GM19023 (cell line): ENCODE data around the gene RESP18.
"Not testable (repeated sequence)": the region's sequence is repeated elsewhere in the genome, so short reads cannot be mapped to it uniquely, and the experiment has no call there.

Experiments
- ATAC-seq: cut with Tn5 transposase; IDR thresholded peaks from one replicate; pipeline ENCODE4 v1.9.1; 2021; ENCODE audit warnings: mild to moderate bottlenecking, moderate library complexity; ENCODE audit not compliant: unreplicated experiment

RESP18 gene

DNA sequence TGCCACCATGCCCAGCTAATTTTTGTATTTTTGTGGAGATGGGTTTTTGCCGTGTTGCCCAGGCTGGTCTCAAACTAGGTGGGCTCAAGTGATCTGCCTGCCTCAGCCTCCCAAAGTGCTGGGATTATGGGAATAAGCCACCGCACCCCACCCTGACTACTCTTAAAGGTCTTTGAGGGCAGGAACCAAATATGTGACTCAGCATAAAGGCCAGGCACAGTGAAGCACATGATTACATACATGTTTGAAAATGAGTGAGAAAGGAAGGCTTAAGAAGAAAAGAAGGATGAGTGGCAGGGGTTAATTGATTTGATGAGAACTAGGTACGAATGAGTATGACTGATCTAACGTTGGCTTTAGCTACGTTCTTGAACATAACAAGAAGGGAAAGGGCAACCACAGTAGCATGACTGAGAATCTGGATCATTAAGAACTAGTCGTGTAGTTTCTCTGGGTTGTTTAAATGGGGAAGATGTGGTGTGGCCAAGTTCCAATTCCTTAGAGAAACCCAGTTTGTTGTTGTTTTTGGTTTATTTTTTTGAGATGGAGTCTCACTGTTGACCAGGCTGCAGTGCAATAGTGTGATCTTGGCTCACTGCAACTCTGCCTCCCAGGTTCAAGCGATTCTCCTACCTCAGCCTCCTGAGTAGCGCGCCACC is 6.8 kb downstream of the RESP18 start:
- ATAC-seq, result no peak

DNA sequence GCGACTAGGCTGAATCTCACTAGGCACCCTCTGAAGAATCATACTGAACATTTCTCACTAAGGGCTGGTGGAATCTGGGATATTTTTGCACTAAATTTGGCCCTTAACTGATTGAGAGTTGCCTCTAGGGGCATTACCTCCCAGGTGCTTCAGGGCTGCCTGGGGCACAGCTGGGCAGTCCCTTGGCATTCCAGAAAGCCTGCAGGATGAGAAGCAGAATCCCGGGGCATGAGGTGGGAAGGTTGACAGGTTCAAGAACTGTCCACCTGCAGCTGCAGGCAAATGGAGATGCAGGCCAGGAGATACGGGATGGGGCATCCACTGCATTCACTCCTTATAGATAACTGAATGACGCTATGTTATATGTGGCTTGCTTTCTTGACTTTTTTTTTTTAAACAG is 7.4 kb downstream of the RESP18 start:
- no peak for ATAC-seq

DNA sequence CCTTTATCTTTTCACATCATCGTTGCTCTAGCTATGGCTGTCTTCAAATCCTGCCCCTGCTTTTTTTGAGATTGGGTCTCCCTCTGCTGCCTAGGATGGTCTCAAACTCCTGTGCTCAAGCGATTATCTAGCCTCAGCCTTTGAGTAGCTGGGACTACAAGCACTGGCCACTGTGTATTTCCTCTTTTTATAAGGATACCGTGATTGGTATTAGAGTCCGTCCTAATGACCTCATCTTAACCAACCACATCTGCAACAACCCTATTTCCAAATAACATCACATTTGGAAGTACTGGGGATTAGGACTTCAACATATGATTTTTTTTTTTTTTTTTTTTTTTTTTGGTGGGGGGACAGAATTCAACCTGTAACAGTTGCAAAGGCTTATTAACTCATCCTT is 9.1 kb downstream of the RESP18 start:
- ATAC-seq, result no peak

DNA sequence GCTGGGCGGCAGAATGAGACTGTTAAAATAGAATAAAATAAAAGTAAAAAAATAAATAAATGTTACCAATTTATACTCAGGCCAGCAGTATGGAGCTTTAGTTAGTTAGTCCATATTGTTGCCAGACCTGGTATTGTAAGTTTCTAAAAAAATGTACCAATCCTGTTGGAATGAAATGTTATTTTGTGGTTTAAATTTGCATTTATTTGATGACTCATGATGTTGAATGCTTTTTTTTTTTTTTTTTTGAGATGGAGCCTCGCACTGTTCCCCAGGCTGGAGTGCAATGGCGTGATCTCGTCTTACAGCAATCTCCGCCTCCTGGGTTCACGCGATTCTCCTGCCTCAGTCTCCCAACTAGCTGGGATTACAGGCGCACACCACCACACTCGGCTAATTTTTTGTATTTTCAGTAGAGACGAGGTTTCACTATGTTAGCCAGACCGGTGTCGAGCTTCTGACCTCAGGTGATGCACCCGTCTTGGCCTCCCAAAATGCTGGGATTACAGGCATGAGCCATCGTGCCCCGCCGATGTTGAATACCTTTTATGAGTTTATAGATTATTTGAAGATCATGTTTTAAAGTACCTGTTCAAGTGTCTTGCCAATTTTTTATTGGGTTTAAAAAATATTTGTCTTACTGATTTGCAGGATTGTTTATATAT is 17.6 kb downstream of the RESP18 start:
- ATAC-seq, result no peak

DNA sequence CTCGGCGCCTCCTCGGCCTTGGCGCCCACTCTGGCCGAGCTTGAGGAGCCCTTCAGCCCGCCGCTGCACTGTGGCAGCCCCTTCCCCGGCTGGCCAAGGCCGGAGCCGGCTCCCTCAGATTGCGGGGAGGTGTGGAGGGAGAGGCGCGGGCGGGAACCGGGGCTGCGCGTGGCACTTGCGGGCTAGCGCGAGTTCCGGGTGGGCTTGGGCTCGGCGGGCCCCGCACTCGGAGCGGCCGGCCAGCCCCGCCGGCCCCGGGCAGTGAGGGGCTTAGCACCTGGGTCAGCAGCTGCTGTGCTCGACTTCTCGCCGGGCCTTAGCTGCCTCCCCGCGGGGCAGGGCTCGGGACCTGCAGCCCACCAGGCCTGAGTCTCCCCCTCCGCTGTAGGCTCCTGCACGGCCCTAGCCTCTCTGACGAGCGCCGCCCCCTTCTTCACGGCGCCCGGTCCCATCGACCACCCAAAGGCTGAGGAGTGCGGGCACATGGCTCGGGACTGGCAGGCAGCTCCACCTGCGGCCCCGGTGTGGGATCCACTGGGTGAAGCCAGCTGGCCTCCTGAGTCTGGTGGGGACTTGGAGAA is 19.8 kb downstream of the RESP18 start:
- ATAC-seq, result not testable (repeated sequence)

DNA sequence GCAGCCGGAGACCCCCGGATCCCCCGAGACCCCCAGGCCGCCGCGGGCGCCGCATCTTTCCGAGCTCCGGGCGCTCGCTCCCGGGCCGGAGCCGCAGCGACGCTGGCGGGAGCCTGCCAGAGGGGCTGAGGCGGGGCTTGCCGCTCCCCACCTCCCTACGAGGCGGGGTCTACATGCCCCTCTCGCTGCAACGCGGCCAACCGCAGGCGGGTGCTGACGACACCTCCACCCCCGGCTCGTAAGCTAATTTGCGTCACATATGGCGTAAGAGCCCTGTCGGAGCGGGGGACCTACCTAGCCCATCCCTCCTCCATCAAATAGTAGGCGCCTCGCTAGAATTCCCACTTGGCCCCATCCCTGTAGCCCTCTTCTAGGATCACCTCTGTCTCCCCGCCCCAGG is 23.3 kb downstream of the RESP18 start, which contains the start of gene PTPRN:
Gene PTPRN (minus strand): TSS at position 124 of the 400 bp plus-strand sequence. CDS start 69 bp downstream, at position 55.
- ATAC-seq, result no peak

DNA sequence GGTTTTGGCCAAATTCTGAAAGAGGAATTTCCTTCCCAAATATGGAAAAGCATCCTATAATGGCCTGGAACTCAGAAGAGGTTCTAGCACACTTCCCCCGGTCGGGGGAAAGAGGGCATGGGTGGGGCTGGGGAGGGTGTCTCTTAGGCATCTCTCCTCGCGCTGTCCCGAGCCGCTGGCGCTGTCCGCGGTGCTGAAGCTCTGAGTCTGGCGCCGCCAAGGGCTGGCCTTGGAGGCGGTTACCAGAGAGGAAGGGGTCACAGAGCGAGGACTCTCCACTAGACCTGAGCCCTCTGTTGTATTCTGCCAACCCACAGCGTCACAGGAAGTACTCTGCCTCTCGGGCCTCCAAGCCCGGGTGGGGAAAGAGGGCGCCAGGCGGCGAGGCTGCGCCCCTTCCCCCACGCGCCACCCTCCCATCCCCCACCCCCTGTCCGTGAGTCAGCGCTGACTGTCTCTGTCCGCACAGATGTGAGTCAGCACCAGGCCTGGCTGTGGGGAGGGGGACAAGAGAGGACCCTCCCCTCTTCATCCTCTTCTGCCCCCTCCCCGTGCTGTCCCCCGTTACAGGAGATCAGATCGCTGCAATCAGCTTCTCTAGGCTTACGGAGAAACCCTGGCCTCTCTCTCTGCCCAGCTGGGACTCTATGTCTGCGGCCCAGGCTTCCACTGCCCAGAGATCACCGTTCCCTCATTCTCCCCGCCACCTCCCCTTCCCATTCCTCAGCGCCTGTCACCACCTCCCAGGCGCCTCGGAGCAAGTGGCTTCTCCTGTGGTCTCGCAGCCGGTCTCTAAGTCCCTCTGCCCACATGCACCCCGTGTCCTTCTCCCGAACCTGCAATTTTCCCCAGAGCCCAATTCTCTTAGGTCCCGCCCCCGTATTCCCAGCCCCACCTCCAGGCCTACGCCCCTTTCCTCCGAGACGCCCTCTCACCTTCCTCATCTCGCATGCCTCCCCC is 24.1 kb downstream of the RESP18 start:
- no peak for ATAC-seq

DNA sequence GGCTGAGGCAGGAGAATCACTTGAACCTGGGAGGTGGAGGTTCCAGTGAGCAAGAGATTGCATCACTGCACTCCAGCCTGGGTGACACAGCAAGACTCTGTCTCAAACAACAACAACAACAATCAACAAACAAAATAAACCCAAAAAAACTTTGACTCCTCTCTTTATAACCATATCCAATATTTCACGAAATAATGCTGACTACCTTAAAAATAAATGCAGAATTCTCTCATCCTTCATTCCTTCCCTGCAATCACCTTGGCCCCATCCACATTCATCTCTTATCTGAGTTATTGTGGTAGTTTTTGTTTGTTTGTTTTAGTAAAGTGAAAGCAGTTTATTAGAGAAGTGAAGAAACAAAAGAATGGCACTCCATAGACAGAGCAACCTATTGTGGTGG is 26.5 kb downstream of the RESP18 start:
- ATAC-seq, result no peak

DNA sequence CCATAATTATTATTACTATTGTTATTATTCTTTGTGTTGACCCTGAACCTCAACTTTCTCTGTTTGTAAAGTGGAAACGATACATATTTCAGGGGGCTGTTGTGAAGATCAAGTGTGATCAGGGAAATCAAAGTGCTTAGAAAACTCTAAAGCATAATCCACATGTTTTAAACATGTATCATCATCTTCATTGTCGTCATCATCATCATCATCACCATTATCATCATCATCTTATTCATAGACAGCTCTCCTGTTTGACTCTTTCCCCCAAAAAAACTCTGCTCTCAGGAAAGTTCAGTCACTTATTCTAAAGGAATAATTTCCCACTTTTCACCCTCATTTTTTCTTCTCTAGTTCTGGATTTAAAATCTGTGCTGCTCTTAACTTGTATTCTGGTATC is 28.3 kb downstream of the RESP18 start:
- no peak for ATAC-seq

DNA sequence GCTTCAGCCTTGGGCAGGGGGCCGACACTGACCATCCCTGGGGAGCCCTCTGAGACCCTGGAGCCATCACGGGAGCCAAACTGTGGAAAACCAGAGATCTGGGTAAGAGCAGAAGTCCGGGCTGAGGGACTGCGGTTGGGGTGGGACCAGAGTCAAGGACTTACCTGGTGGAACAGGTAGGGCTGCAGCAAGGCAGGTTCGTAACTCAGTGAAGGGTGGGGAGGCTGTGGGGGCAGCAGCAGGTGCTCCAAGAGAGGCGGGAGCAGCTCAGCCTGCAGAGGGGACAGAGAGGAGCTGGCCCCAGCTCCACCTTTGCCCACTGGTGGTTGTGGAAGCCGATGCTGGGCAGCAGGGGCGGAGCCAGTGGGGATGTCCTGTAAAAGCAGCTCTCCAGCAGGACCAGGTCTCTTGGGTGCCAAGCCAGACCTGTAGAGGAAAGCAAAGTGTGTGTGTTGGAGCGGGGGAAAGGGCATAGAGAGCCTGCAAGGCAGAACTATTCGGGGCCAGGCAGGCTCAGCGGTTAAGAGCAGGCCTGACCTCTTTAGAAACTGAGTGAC is 30.1 kb downstream of the RESP18 start:
- no peak for ATAC-seq

DNA sequence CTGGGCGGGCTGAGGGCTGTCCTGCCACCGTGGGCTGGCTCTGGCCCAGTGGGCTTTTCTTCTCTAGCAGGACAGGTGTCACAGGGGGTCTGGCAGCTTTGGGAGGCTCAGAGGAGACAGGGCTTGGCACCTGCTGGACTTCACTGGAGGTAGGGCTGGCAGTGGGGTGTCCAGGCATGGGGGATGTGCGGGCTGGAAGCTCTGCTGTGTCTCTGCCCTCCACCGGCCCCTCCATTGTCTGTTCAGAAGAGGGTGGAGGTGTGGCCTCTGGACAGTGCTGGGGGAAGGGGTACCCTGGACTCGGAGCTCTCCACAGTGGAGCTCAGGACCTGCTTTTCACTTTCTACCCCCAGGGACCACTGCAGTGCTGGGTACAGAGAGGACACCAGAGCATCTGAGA is 32.5 kb downstream of the RESP18 start:
- no peak for ATAC-seq

DNA sequence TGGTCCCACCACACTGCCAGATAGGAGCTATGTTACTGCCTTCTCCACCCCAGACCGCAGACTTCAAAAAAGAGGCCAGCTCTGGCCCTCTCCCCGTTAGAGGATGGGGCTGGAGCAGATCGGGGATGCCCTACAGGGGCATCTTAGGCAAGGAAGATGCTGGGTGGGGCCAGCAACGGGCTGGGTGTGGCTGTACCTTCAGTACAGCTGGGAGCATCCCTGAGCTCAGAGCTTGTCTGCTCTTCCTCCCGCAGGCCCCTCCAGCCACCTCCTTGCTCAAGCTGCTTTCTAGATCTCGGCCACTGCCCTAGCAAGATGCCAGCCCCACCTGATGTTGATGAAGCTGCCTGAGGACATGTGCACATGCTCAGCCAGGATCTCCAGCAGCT is 33.2 kb downstream of the RESP18 start:
- ATAC-seq, result no peak

DNA sequence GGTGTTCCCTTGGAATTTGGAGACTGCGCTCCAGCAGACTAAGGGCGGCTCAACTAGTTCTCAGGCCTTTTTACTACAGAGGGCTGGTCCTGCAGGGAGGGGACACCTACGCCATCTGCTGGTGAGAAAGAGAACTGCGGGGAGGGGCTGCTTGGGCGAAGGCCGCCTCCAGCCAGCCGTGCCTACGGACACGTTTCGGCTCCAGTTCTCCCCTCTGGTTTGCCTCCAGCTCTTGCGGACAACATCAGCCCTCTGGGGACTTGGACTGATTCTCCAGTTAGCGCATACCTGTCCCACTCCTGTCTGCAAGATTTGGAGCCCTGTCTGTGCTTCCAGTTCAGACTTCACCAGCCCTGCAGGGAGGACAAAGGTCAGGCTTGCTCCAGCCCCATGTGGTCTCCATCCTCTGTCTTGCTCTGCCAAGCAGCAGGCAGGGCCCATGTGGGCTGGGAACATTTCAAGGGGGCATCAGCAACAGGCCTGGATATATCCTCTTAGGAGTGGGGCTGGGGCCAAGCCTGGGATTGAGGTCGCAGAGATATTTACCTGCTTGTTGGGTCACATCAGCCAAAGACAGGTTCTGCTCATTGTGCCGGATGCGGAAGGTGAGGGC is 33.7 kb downstream of the RESP18 start:
- peak; percentile 51 for ATAC-seq

DNA sequence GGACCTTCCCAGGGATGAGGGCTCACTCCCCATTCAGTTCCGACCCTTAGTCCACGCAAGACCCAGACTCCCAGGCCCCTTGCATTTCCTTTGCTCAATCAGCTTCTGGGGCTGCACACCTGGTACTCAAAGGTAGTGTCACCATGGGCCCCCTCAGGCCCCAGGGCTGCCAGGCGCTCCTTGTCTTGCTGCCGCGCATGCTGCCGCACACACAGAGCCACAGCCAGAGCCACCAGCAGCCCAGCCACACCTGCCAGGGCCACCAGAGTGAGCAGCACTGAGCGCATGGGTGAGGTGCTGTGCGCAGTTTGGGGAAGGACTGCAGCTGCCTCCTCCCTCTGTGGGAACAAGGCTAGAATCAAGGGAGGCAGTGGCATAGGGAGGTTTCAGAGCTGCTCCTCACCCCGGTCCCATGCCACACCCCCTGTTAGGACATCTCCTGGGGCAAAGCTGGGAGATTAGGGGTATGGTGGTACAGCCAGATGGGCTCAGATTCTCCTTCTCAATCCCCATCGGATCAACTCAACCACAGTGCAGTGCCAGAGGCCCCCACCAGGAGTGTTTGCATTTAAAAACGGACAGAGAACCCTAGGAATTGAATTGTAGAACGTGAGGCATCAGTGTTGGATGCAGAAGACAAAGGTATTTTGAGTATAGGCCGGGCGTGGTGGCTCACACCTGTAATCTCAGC is 34.6 kb downstream of the RESP18 start:
- no peak for ATAC-seq

DNA sequence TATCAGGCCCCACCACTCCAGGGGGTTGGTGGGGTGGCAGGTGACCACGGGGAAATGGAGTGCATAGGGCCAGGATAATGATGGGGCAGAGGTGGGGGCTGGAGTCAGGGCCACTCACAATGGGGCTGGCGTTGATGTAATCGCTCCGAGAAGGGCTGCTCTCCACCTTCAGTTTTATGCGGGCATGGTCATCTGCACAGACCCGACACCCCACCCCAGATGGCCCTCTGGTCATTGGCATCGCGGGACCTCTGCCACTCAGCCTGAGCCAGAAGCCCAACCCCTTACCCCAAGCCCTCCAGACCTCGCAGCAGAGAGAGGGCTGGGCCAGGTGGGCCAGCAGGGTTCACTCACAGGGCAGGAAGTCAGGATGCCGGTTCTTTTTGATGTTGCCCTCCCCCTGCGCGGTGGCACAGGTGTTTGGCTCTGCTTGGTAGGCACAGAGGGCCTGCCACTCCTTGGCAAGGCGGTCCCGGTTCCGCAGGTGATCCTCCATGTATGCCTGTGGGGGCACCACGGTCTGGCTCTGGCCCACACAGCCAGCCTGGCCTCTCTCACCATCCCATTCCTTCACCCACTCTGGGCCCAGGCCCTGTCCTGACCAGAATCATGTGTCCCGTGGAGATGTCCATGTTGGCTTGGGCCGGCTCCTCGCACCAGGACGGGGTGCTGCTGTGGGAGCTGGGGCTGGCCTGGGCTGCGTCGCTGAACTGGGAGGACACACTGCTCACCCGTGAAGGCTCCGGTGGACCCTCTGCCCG is 35.7 kb downstream of the RESP18 start:
- no peak for ATAC-seq

DNA sequence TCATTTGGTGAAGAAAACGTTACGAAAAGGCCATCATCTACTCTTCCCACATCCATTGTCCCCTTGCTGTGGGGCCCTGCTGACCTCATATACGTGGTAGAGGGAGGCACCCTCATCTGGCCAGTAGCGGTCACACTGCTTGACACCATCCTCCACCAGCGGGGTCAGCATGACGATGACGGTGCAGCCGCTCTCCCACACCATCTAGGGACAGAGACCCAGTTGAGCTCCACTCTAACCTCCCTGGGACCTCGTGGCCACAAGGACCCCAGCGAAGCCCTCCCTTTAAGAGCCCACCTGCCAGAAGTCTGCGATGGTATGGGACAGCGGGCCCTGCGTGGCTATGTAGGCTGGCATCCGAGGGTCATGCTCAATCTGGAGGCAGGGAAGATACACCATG is 36.4 kb downstream of the RESP18 start:
- no peak for ATAC-seq

DNA sequence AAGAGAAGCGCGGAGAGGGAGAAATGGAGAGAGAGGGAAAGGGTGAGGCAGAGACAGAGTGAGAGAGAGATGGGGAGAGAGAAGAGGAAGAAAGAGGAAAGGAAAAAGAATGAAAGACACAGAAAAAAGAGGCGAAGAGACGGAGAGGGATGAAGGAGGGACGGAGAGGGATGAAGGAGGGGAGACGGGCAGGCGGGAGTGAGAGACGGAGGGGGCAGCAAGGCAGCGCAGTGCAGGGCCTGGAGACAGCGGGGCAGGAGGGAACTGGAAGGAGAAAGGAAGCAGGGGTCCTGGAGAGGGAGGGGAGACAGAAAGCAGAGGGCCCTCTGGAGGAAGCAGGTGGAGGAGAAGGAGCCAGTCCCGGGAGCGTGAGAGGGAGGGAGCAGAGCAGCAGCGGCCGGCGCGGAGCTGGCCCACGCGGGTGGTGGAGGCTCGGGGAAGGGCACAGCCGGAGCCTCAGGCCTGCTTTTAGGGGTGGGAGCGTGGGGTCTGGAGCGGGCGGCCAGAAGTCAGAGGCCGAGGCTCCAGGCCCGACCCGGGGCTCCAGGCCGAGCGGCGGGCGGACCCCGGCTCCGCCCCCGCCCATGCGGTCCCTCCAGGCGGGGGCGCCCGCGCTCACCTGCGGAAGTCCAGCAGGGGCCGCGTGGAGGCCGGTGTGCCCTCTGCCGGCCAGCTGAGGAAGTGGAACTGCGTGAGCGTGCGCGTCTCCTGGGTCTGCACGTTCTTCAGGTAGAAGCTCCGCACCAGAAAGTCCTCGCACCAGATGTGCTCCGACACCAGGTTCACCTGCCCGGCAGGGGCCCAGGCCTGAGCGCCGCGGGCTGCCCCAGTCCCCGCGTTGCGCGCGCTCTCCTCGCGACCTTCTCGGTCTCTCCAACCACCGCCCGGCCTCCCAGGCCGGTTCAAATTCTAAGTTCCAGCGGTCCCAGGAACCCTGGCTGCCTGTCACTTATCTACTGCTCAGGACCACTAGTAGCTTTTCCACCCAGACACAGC is 37.9 kb downstream of the RESP18 start:
- peak; percentile 85 for ATAC-seq

DNA sequence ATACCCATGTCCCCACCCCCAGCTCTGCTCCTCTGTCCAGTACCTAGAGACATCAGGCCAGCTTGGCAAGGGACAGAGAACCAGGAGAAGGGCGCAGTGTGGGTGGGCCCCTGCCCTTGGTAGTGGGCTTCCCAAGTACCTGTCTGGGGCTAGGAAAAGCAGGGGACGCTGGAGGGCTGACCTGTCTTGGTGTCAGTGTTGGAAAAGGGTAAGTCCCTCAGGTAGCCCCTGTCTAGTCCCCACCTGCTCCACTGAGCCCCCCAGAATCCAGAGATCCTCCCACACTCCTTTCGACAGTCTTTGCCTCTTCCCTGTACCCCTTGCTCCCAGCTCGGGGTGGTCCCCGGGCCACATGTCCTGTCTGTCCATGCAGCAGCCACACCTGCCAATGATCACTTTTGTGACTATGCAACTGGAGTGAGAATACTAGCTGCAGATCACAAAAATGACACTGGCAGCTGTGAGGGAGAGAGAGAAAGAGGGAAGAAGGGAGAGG is 38.8 kb downstream of the RESP18 start:
- no peak for ATAC-seq
